ENCODE results near the gene SGSH. TPM values are rescaled to one million over a fixed set of nuclear protein-coding genes. Genes with fewer than 3 reads are reported as not detected.

Gene SGSH
- total RNA-seq, 1 donor from 2014 or later: 7.2 TPM

GRCh38 chr17:80208050-80208449, 12.1 kb downstream of the SGSH start:
- H3K79me2 ChIP-seq (ENCODE audit: low read depth): no peaks in the 10 kb centered on the region
- no peaks in the 10 kb centered on the region for H3K9me3 ChIP-seq (ENCODE audit: low read depth)
- no peak for DNase-seq (ENCODE audit: low spot score)
- peaks cover 6% of the 10 kb centered on the region for H3K27me3 Mint-ChIP-seq (ENCODE audit: insufficient read depth, low read depth)
- no peak overlapping the region for H3K4me2 ChIP-seq
- H3K27ac ChIP-seq: no peak overlapping the region
- no peak overlapping the region for H2AFZ ChIP-seq (replicated peaks)
- no peaks in the 10 kb centered on the region for H3K9me3 Mint-ChIP-seq
- no peak overlapping the region for H3K4me3 ChIP-seq
- H3K4me3 Mint-ChIP-seq: no peak overlapping the region
- H3K27ac Mint-ChIP-seq: no peak overlapping the region
- TF ChIP-seq CTCF (IDR thresholded peaks at IDR 0.05) (no peak), EZH2phosphoT487 (IDR thresholded peaks at IDR 0.05) (no peak), EZH2 (IDR thresholded peaks at IDR 0.05) (no peak)
- no peaks in the 10 kb centered on the region for H3F3A ChIP-seq (ENCODE audit: low read depth)
- H3K36me3 ChIP-seq: no peaks in the 10 kb centered on the region
- peaks cover 5% of the 10 kb centered on the region for H3K36me3 Mint-ChIP-seq
- H3K9ac ChIP-seq: no peak overlapping the region
- no peaks in the 10 kb centered on the region for H3K4me1 ChIP-seq
- no peaks in the 10 kb centered on the region for H3K27me3 ChIP-seq
- no peaks in the 10 kb centered on the region for H4K20me1 ChIP-seq (ENCODE audit: low read depth)
- no peaks in the 10 kb centered on the region for H3K4me1 Mint-ChIP-seq

- Mint-ChIP-seq H3K36me3 (peaks cover 4% of the 10 kb centered on the region), H3K4me3 (no peak overlapping the region), H3K4me1 (no peaks in the 10 kb centered on the region), H3K27ac (no peak overlapping the region), H3K9me3 (no peaks in the 10 kb centered on the region), H3K27me3 (ENCODE audit: insufficient read depth, low read depth) (peaks cover 6% of the 10 kb centered on the region)
- Histone ChIP-seq H3K4me3 (no peak overlapping the region), H3K9ac (no peak overlapping the region), H3K4me1 (no peaks in the 10 kb centered on the region), H3K36me3 (no peaks in the 10 kb centered on the region), H3K27ac (no peak overlapping the region), H2AFZ (replicated peaks) (no peak overlapping the region), H4K20me1 (ENCODE audit: low read depth) (no peaks in the 10 kb centered on the region), H3K27me3 (no peaks in the 10 kb centered on the region), H3F3A (ENCODE audit: low read depth) (no peaks in the 10 kb centered on the region), H3K9me3 (ENCODE audit: low read depth) (no peaks in the 10 kb centered on the region), H3K4me2 (no peak overlapping the region), H3K79me2 (ENCODE audit: low read depth) (no peaks in the 10 kb centered on the region)
- TF ChIP-seq EZH2 (IDR thresholded peaks at IDR 0.05) (no peak), CTCF (IDR thresholded peaks at IDR 0.05) (no peak), EZH2phosphoT487 (IDR thresholded peaks at IDR 0.05) (no peak)
- no peak for DNase-seq (ENCODE audit: low spot score)
These were observed 14.3 kb downstream of the SGSH start for GRCh38 chr17:80205811-80206210.

- Histone ChIP-seq H3K4me1 (no peaks in the 10 kb centered on the region), H3K36me3 (no peaks in the 10 kb centered on the region), H3K9me3 (ENCODE audit: low read depth) (no peaks in the 10 kb centered on the region), H3K27me3 (no peaks in the 10 kb centered on the region), H3K4me3 (no peak overlapping the region), H3K27ac (no peak overlapping the region), H3F3A (ENCODE audit: low read depth) (no peaks in the 10 kb centered on the region), H3K79me2 (ENCODE audit: low read depth) (no peaks in the 10 kb centered on the region), H3K4me2 (no peak overlapping the region), H3K9ac (no peak overlapping the region), H4K20me1 (ENCODE audit: low read depth) (no peaks in the 10 kb centered on the region), H2AFZ (replicated peaks) (no peak overlapping the region)
- Mint-ChIP-seq H3K27me3 (ENCODE audit: insufficient read depth, low read depth) (peaks cover 4% of the 10 kb centered on the region), H3K36me3 (no peaks in the 10 kb centered on the region), H3K4me3 (no peak overlapping the region), H3K4me1 (no peaks in the 10 kb centered on the region), H3K9me3 (no peaks in the 10 kb centered on the region), H3K27ac (peak overlapping the region; percentile 53)
- DNase-seq (ENCODE audit: low spot score): no peak
- TF ChIP-seq CTCF (IDR thresholded peaks at IDR 0.05) (no peak), EZH2phosphoT487 (IDR thresholded peaks at IDR 0.05) (no peak), EZH2 (IDR thresholded peaks at IDR 0.05) (no peak)
These were observed 15.3 kb downstream of the SGSH start for GRCh38 chr17:80204626-80205468.

Data from neural progenitor cell (in vitro differentiated cells).